Stomach (tissue), 9 donors: ENCODE data around the gene ORC3. TPM values are rescaled to one million over a fixed set of nuclear protein-coding genes. Genes with fewer than 3 reads are reported as not detected.

Source experiments
- DNase-seq, 2 donors: peaks; one replicate each; pipeline versions ENCODE4 v3.0.0 to v3.0.0-alpha.2; 2013 to 2019
- H3K27ac ChIP-seq, 5 donors: fragments of 200-600 bp in 4 of 5; sonication (generic) in 4 of 5; one replicate each; pipeline ENCODE4 v1.5.1; 2013 to 2019; ENCODE audit warnings: mild to moderate bottlenecking in 1 of 5, moderate library complexity in 1 of 5
- H3K27me3 ChIP-seq, 3 donors: fragments of 200-600 bp; sonication (generic); one replicate each; pipeline ENCODE4 v1.5.1; 2017 to 2019; ENCODE audit warnings: mixed run types in 1 of 3
- H3K36me3 ChIP-seq, 4 donors: fragments of 200-600 bp; sonication (generic); 1 replicate in 3 of 4; 2 replicates in 1 of 4; pipeline ENCODE4 v1.5.1; 2016 to 2019
- H3K4me1 ChIP-seq, 4 donors: fragments of 200-600 bp; sonication (generic); one replicate each; pipeline ENCODE4 v1.5.1; 2016 to 2019
- H3K4me3 ChIP-seq, 4 donors: fragments of 200-600 bp; sonication (generic) in 3 of 4; one replicate each; pipeline ENCODE4 v1.5.1; 2016 to 2019; ENCODE audit warnings: mild to moderate bottlenecking in 1 of 4
- H3K9me3 ChIP-seq, 4 donors: fragments of 200-600 bp; sonication (generic); one replicate each; pipeline ENCODE4 v1.5.1; 2016 to 2019
- EP300 ChIP-seq: sonication (generic); formaldehyde crosslinking; IDR thresholded peaks from one replicate; pipeline ENCODE4 v1.6.1; 2017; ENCODE audit warnings: antibody characterized with exemption
- POLR2A ChIP-seq, 4 donors: fragments of 450-650 bp; IDR thresholded peaks; one replicate each; pipeline ENCODE4 v1.6.1; 2016; ENCODE audit warnings: antibody characterized with exemption in 4 of 4, control low read depth in 2 of 4, mild to moderate bottlenecking in 1 of 4, moderate library complexity in 1 of 4
- POLR2AphosphoS5 ChIP-seq, 3 donors: sonication (generic); formaldehyde crosslinking; IDR thresholded peaks; one replicate each; pipeline ENCODE4 v1.6.1; 2016; ENCODE audit warnings: antibody characterized with exemption in 3 of 3
- WGBS, 5 donors: extraction: QIAGEN DNeasy Blood & Tissue Kit in 3 of 5; methylation state at CpG; one replicate each; pipeline versions ENCODE4 v1.1.5 to v1.1.7; 2013 to 2018; 5-methylcytosine and 5-hydroxymethylcytosine counted together
- intact Hi-C: fragments of 100-400 bp; cut with DNase I; formaldehyde crosslinking; loops from one replicate; pipeline ENCODE4 v1.15.1; 2023; ENCODE audit warnings: low total_unique reads
- polyA plus RNA-seq, 3 donors: library from polyadenylated mRNA; stranded (reverse); fragments of 200-250 nt; gene quantifications; one replicate each; pipeline ENCODE4 v1.2.3, GENCODE V29; 2013
- total RNA-seq, 5 donors: library from RNA; depleted of rRNA; stranded (reverse); fragments of >200 nt; gene quantifications; one replicate each; pipeline versions ENCODE4 v1.1.0 to v1.2.3, GENCODE V29; 2014 to 2016
- TF ChIP-seq, protein P1 (sequence below), 7 experiments: fragments of 450-650 bp in 4 of 7; fragments of 200-600 bp in 3 of 7; sonication (generic) in 3 of 7; IDR thresholded peaks; one replicate each; pipeline ENCODE4 v1.5.1; 2016 to 2019; ENCODE audit warnings: antibody characterized with exemption in 7 of 7, control low read depth in 2 of 7, mild to moderate bottlenecking in 1 of 7
- donor health status: healthy with polysubstance abuse.
- donor health status: Bipolar disorder and iron deficiency.
- donor health status: healthy.

Gene ORC3
- total and polyA plus RNA-seq, 8 donors = 5.8 to 33.8 (median 11.0) TPM

- WGBS, 5 donors = 93 to 100% (median 100%) methylated on average over 1 of the region's 1 CpG
- Histone ChIP-seq H3K9me3 (no peaks in the 10 kb centered on the region), H3K4me1 (peaks cover 0 to 11% (median 3%) of the 10 kb centered on the region in 4 donors), H3K27ac (no peak overlapping the region), H3K4me3 (no peak overlapping the region), H3K27me3 (no peaks in the 10 kb centered on the region), H3K36me3 (peaks cover 0 to 37% (median 20%) of the 10 kb centered on the region in 4 donors)
- no peak for DNase-seq
- TF ChIP-seq POLR2A (IDR thresholded peaks at IDR 0.05) = no peak
- intact Hi-C loops = no loop called here
These were observed 64.2 kb downstream of the ORC3 start for GRCh38 chr6:87654122-87654521.

- no peak overlapping the region for H3K27ac ChIP-seq
- no peaks in the 10 kb centered on the region for H3K27me3 ChIP-seq
- H3K9me3 ChIP-seq = no peaks in the 10 kb centered on the region
- H3K4me3 ChIP-seq = no peak overlapping the region
- 63 to 80% (median 75%) methylated on average over 2 of the region's 2 CpGs for WGBS, 5 donors
- no peak for TF ChIP-seq EP300
- TF ChIP-seq POLR2A (IDR thresholded peaks at IDR 0.05) = no peak
- TF ChIP-seq, protein P1, sequence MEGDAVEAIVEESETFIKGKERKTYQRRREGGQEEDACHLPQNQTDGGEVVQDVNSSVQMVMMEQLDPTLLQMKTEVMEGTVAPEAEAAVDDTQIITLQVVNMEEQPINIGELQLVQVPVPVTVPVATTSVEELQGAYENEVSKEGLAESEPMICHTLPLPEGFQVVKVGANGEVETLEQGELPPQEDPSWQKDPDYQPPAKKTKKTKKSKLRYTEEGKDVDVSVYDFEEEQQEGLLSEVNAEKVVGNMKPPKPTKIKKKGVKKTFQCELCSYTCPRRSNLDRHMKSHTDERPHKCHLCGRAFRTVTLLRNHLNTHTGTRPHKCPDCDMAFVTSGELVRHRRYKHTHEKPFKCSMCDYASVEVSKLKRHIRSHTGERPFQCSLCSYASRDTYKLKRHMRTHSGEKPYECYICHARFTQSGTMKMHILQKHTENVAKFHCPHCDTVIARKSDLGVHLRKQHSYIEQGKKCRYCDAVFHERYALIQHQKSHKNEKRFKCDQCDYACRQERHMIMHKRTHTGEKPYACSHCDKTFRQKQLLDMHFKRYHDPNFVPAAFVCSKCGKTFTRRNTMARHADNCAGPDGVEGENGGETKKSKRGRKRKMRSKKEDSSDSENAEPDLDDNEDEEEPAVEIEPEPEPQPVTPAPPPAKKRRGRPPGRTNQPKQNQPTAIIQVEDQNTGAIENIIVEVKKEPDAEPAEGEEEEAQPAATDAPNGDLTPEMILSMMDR (IDR thresholded peaks at IDR 0.05) = no peak
- TF ChIP-seq POLR2AphosphoS5 (IDR thresholded peaks at IDR 0.05) = no peak
- intact Hi-C loops = no loop called here
- peaks cover 0 to 32% (median 20%) of the 10 kb centered on the region in 4 donors for H3K36me3 ChIP-seq
- H3K4me1 ChIP-seq = peaks cover 0 to 20% (median 7%) of the 10 kb centered on the region in 4 donors
- DNase-seq = no peak
These were observed 65.0 kb downstream of the ORC3 start for GRCh38 chr6:87654875-87655454.

- Histone ChIP-seq H3K4me3 (no peak overlapping the region), H3K36me3 (peaks cover 0 to 28% (median 19%) of the 10 kb centered on the region in 4 donors), H3K4me1 (peaks cover 0 to 27% (median 8%) of the 10 kb centered on the region in 4 donors), H3K9me3 (no peaks in the 10 kb centered on the region), H3K27me3 (no peaks in the 10 kb centered on the region), H3K27ac (no peak overlapping the region)
- TF ChIP-seq, protein P1 (IDR thresholded peaks at IDR 0.05) = no peak
- TF ChIP-seq EP300 (no peak), POLR2A (IDR thresholded peaks at IDR 0.05) (no peak), POLR2AphosphoS5 (IDR thresholded peaks at IDR 0.05) (no peak)
- intact Hi-C loops = no loop called here
- DNase-seq = no peak
These were observed 65.9 kb downstream of the ORC3 start for GRCh38 chr6:87655824-87656223.

- H3K4me3 ChIP-seq = no peak overlapping the region
- intact Hi-C loops = no loop called here
- H3K4me1 ChIP-seq = peaks cover 0 to 27% (median 10%) of the 10 kb centered on the region in 4 donors
- H3K27me3 ChIP-seq = no peaks in the 10 kb centered on the region
- peak in 1 of 2 donors; percentile 35 for DNase-seq
- peaks cover 0 to 35% (median 14%) of the 10 kb centered on the region in 4 donors for H3K36me3 ChIP-seq
- no peak for TF ChIP-seq EP300
- TF ChIP-seq, protein P1 (IDR thresholded peaks at IDR 0.05) = no peak
- TF ChIP-seq POLR2A (IDR thresholded peaks at IDR 0.05) = no peak
- no peak for TF ChIP-seq POLR2AphosphoS5 (IDR thresholded peaks at IDR 0.05)
- no peak overlapping the region for H3K27ac ChIP-seq
- no peaks in the 10 kb centered on the region for H3K9me3 ChIP-seq
These were observed 66.9 kb downstream of the ORC3 start for GRCh38 chr6:87656857-87657256.

DNA sequence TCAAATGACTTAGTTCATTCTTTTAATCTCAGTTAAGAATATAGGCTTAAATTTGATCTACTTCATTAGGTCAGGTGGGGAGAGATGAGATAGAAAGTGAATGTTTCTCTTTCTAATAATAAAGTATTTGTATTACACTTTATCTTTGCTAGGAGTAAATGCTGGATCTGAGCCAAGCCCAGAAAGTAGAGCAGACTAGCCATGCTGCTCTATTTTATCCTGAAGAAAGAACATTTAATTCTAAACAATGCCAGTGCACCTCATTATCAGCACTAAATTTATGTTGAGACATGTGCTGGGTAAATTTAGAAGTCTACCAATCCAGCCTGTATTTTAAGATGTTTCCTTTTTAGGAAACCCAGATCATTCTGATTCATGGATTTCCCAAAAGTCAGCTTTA lies 68.6 kb downstream of the ORC3 start:
- DNase-seq = peak in 1 of 2 donors; percentile 62
- Histone ChIP-seq H3K36me3 (peaks cover 0 to 25% (median 15%) of the 10 kb centered on the region in 4 donors), H3K9me3 (no peaks in the 10 kb centered on the region), H3K27ac (peak overlapping the region in 1 of 5 donors; percentile 73), H3K27me3 (no peaks in the 10 kb centered on the region), H3K4me1 (peaks cover 0 to 27% (median 10%) of the 10 kb centered on the region in 4 donors), H3K4me3 (no peak overlapping the region)
- intact Hi-C loops = no loop called here
- no peak for TF ChIP-seq POLR2A (IDR thresholded peaks at IDR 0.05)
- no peak for TF ChIP-seq EP300
- TF ChIP-seq, protein P1 (IDR thresholded peaks at IDR 0.05) = no peak
- no peak for TF ChIP-seq POLR2AphosphoS5 (IDR thresholded peaks at IDR 0.05)
